CD14-positive monocyte (primary cell): ENCODE results near the gene TBX3. TPM values are rescaled to one million over a fixed set of nuclear protein-coding genes. Genes with fewer than 3 reads are reported as not detected.

Experiments used
- DNase-seq, 3 donors: peaks; one replicate each; pipeline ENCODE4 v3.0.0-alpha.2; 2011 to 2022
- H2AFZ ChIP-seq: 2 replicates; pipeline ENCODE4 v1.6.0; 2012; ENCODE audit warnings: mild to moderate bottlenecking, low read depth, low read length, inconsistent platforms; ENCODE audit not compliant: insufficient read depth, poor library complexity, severe bottlenecking
- H3K27ac ChIP-seq, 2 donors: 1 replicate in 1 of 2; 2 replicates in 1 of 2; pipeline ENCODE4 v1.5.1; 2012 to 2013; ENCODE audit warnings: low read length in 2 of 2, control low read depth in 1 of 2, inconsistent platforms in 1 of 2, low read depth in 1 of 2, mild to moderate bottlenecking in 1 of 2
- H3K27me3 ChIP-seq, 2 donors: one replicate each; pipeline versions ENCODE4 v1.6.0 to v1.6.1; 2011 to 2013; ENCODE audit warnings: low read length in 2 of 2; ENCODE audit not compliant: control insufficient read depth in 2 of 2, insufficient read depth in 2 of 2
- H3K36me3 ChIP-seq, 2 donors: replicated peaks in 1 of 2; 1 replicate in 1 of 2; 2 replicates in 1 of 2; pipeline versions ENCODE4 v1.5.1 to v1.6.1; 2012 to 2013; ENCODE audit warnings: low read length in 2 of 2, control low read depth in 1 of 2, inconsistent platforms in 1 of 2, mild to moderate bottlenecking in 1 of 2; ENCODE audit not compliant: insufficient read depth in 2 of 2, control insufficient read depth in 1 of 2
- H3K4me1 ChIP-seq, 2 donors: 1 replicate in 1 of 2; 2 replicates in 1 of 2; pipeline versions ENCODE4 v1.5.1 to v1.6.1; 2012 to 2013; ENCODE audit warnings: low read length in 2 of 2, control low read depth in 1 of 2, inconsistent platforms in 1 of 2, mild to moderate bottlenecking in 1 of 2, moderate library complexity in 1 of 2; ENCODE audit not compliant: insufficient read depth in 2 of 2, control insufficient read depth in 1 of 2
- H3K4me2 ChIP-seq: replicated peaks from 2 replicates; pipeline ENCODE3; 2012; ENCODE audit warnings: low read length, moderate library complexity, mild to moderate bottlenecking; ENCODE audit not compliant: poor library complexity, severe bottlenecking; ENCODE audit errors: extremely low read depth
- H3K4me3 ChIP-seq, 3 experiments: fragments of 200-600 bp in 1 of 3; sonication (generic) in 1 of 3; replicated peaks in 1 of 3; 1 replicate in 2 of 3; 2 replicates in 1 of 3; pipeline ENCODE4 v1.5.1; 2011 to 2013; ENCODE audit warnings: low read length in 3 of 3, mild to moderate bottlenecking in 3 of 3, control low read depth in 2 of 3, low read depth in 2 of 3, inconsistent platforms in 1 of 3, moderate library complexity in 1 of 3
- H3K79me2 ChIP-seq: 2 replicates; pipeline ENCODE4 v1.6.0; 2012; ENCODE audit warnings: mild to moderate bottlenecking, control low read depth, inconsistent platforms, low read length, moderate library complexity; ENCODE audit not compliant: insufficient read depth
- H3K9ac ChIP-seq: 2 replicates; pipeline ENCODE4 v1.6.0; 2017; ENCODE audit warnings: low read length, mild to moderate bottlenecking; ENCODE audit not compliant: insufficient read depth, poor library complexity, severe bottlenecking
- H3K9me3 ChIP-seq, 2 donors: replicated peaks in 1 of 2; 1 replicate in 1 of 2; 2 replicates in 1 of 2; pipeline versions ENCODE4 v1.5.1 to v1.6.1; 2012 to 2013; ENCODE audit warnings: low read length in 2 of 2, control low read depth in 1 of 2; ENCODE audit not compliant: control insufficient read depth in 1 of 2, insufficient read depth in 1 of 2
- H4K20me1 ChIP-seq: 2 replicates; pipeline ENCODE4 v1.6.0; 2012; ENCODE audit warnings: mild to moderate bottlenecking, low read length, control low read depth, moderate library complexity; ENCODE audit not compliant: insufficient read depth
- H3K27ac Mint-ChIP-seq, 7 donors: one replicate each; pipeline ENCODE4 v1.8.0; 2020; ENCODE audit warnings: mild to moderate bottlenecking in 7 of 7, mixed read lengths in 7 of 7, moderate library complexity in 6 of 7, inconsistent platforms in 2 of 7
- H3K27me3 Mint-ChIP-seq, 3 donors: one replicate each; pipeline ENCODE4 v1.8.0; 2021 to 2022; ENCODE audit warnings: low read depth in 3 of 3, mild to moderate bottlenecking in 3 of 3, mixed read lengths in 3 of 3, moderate library complexity in 3 of 3, inconsistent platforms in 1 of 3
- H3K36me3 Mint-ChIP-seq, 2 donors: one replicate each; pipeline ENCODE4 v1.8.0; 2020; ENCODE audit warnings: mixed read lengths in 2 of 2, inconsistent platforms in 1 of 2, mild to moderate bottlenecking in 1 of 2
- H3K4me1 Mint-ChIP-seq: one replicate; pipeline ENCODE4 v1.8.0; 2020; ENCODE audit warnings: mild to moderate bottlenecking, mixed read lengths
- H3K4me3 Mint-ChIP-seq, 2 donors: one replicate each; pipeline ENCODE4 v1.8.0; 2020; ENCODE audit warnings: mild to moderate bottlenecking in 2 of 2, mixed read lengths in 2 of 2, moderate library complexity in 1 of 2
- H3K9me3 Mint-ChIP-seq, 7 donors: one replicate each; pipeline ENCODE4 v1.8.0; 2020 to 2022; ENCODE audit warnings: mixed read lengths in 7 of 7, mild to moderate bottlenecking in 6 of 7, moderate library complexity in 6 of 7, inconsistent platforms in 2 of 7
- CTCF ChIP-seq: fragments of 200-600 bp; IDR thresholded peaks from one replicate; pipeline ENCODE4 v1.8.0; 2022; ENCODE audit warnings: antibody characterized with exemption, mild to moderate bottlenecking
- WGBS: methylation state at CpG from one replicate; pipeline ENCODE4 v1.1.5; 2013; ENCODE audit warnings: missing lambda C conversion rate; ENCODE audit not compliant: insufficient coverage; 5-methylcytosine and 5-hydroxymethylcytosine counted together
- intact Hi-C, 2 donors: fragments of 100-400 bp; cut with micrococcal nuclease; formaldehyde crosslinking; loops; one replicate each; pipeline versions ENCODE4 v1.15.0 to v1.15.1; 2023
- polyA plus RNA-seq, 3 donors: library from polyadenylated mRNA; depleted of rRNA in 1 of 3; unstranded in 2 of 3; stranded (reverse) in 1 of 3; fragments of 300-500 nt in 2 of 3; fragments of >200 nt in 1 of 3; fragmentation: Illumina TruSeq in 2 of 3; gene quantifications; 1 replicate in 2 of 3; 2 replicates in 1 of 3; pipeline ENCODE4 v1.2.3, GENCODE V29; 2012 to 2021

Gene TBX3
- polyA plus RNA-seq, 3 donors: 0.04 to 0.13 TPM; not detected in 1

- Mint-ChIP-seq H3K4me3 (peak overlapping the region in 1 of 2 donors; percentile 72), H3K4me1 (peaks cover 2% of the 10 kb centered on the region), H3K27me3 (peaks cover 96 to 98% (median 97%) of the 10 kb centered on the region in 3 donors), H3K27ac (no peak overlapping the region), H3K36me3 (no peaks in the 10 kb centered on the region), H3K9me3 (peaks cover 0 to 15% (median 8%) of the 10 kb centered on the region in 7 donors)
- Histone ChIP-seq H4K20me1 (no peaks in the 10 kb centered on the region), H3K9ac (no peak overlapping the region), H3K4me1 (no peaks in the 10 kb centered on the region), H3K27ac (no peak overlapping the region), H3K27me3 (peaks cover 92 to 100% of the 10 kb centered on the region in 2 donors), H3K79me2 (no peaks in the 10 kb centered on the region), H3K4me3 (no peak overlapping the region), H2AFZ (no peak overlapping the region), H3K9me3 (peaks cover 10 to 69% of the 10 kb centered on the region in 2 donors), H3K4me2 (no peak overlapping the region), H3K36me3 (no peaks in the 10 kb centered on the region)
- TF ChIP-seq CTCF: no peak
- no peak for DNase-seq
- 15% methylated on average over 5 of the region's 6 CpGs for WGBS
- intact Hi-C loops: no loop called here
Observed at GRCh38 chr12:114693532-114693931, 9.6 kb upstream of the TBX3 start.

GRCh38 chr12:114693059-114693531 is 9.1 kb upstream of the TBX3 start:
- intact Hi-C loops: no loop called here
- peak overlapping the region in 1 of 2 donors; percentile 72 for H3K4me3 Mint-ChIP-seq
- H4K20me1 ChIP-seq: no peaks in the 10 kb centered on the region

More at GRCh38 chr12:114693059-114693531, 9.1 kb upstream of the TBX3 start:
- Histone ChIP-seq H3K4me1 (no peaks in the 10 kb centered on the region), H3K9me3 (peaks cover 10 to 64% of the 10 kb centered on the region in 2 donors), H3K9ac (no peak overlapping the region), H3K4me3 (no peak overlapping the region), H2AFZ (no peak overlapping the region), H3K36me3 (no peaks in the 10 kb centered on the region), H3K4me2 (no peak overlapping the region), H3K27ac (no peak overlapping the region), H3K27me3 (peaks cover 96 to 100% of the 10 kb centered on the region in 2 donors), H3K79me2 (no peaks in the 10 kb centered on the region)
- Mint-ChIP-seq H3K9me3 (peaks cover 0 to 18% (median 8%) of the 10 kb centered on the region in 7 donors), H3K4me1 (peaks cover 2% of the 10 kb centered on the region), H3K27ac (no peak overlapping the region), H3K27me3 (peaks cover 96 to 98% (median 97%) of the 10 kb centered on the region in 3 donors), H3K36me3 (no peaks in the 10 kb centered on the region)
- 15% methylated on average over 3 of the region's 13 CpGs for WGBS
- DNase-seq: no peak
- no peak for TF ChIP-seq CTCF
